Spleen (tissue), 11 donors: ENCODE results near the gene APRT. TPM values are rescaled to one million over a fixed set of nuclear protein-coding genes. Genes with fewer than 3 reads are reported as not detected.

ENCODE experiments used
- DNase-seq: peaks from one replicate; pipeline ENCODE4 v3.0.0-alpha.2; 2020
- H3K27ac ChIP-seq, 8 donors: fragments of 200-600 bp; sonication (generic) in 7 of 8; 1 replicate in 4 of 8; 2 replicates in 4 of 8; pipeline versions ENCODE4 v1.5.0 to v1.8.0; 2016 to 2021; ENCODE audit warnings: inconsistent platforms in 4 of 8, mild to moderate bottlenecking in 4 of 8, moderate library complexity in 1 of 8
- H3K27me3 ChIP-seq, 7 donors: fragments of 200-600 bp; sonication (generic) in 6 of 7; replicated peaks in 1 of 7; 1 replicate in 4 of 7; 2 replicates in 3 of 7; pipeline versions ENCODE4 v1.5.0 to v1.8.0; 2016 to 2021; ENCODE audit warnings: inconsistent platforms in 3 of 7, mild to moderate bottlenecking in 1 of 7
- H3K36me3 ChIP-seq, 6 donors: fragments of 200-600 bp; sonication (generic) in 5 of 6; 1 replicate in 4 of 6; 2 replicates in 2 of 6; pipeline versions ENCODE4 v1.5.0 to v1.8.0; 2016 to 2021; ENCODE audit warnings: inconsistent platforms in 2 of 6
- H3K4me1 ChIP-seq, 6 donors: fragments of 200-600 bp; sonication (generic) in 5 of 6; 1 replicate in 3 of 6; 2 replicates in 3 of 6; pipeline versions ENCODE4 v1.5.0 to v1.8.0; 2016 to 2021; ENCODE audit warnings: inconsistent platforms in 3 of 6
- H3K4me3 ChIP-seq, 8 donors: fragments of 200-600 bp; sonication (generic) in 7 of 8; 1 replicate in 4 of 8; 2 replicates in 4 of 8; pipeline versions ENCODE4 v1.5.0 to v1.8.0; 2016 to 2021; ENCODE audit warnings: inconsistent platforms in 4 of 8, mild to moderate bottlenecking in 4 of 8, moderate library complexity in 2 of 8
- H3K9me3 ChIP-seq, 8 donors: fragments of 200-600 bp; sonication (generic) in 7 of 8; 1 replicate in 4 of 8; 2 replicates in 4 of 8; pipeline versions ENCODE4 v1.5.0 to v1.8.0; 2016 to 2021; ENCODE audit warnings: inconsistent platforms in 4 of 8
- POLR2A ChIP-seq, 3 donors: fragments of 450-650 bp; IDR thresholded peaks; one replicate each; pipeline ENCODE4 v1.5.1; 2017; ENCODE audit warnings: antibody characterized with exemption in 3 of 3, mild to moderate bottlenecking in 1 of 3
- POLR2AphosphoS5 ChIP-seq, 3 donors: sonication (generic); formaldehyde crosslinking; IDR thresholded peaks; one replicate each; pipeline ENCODE4 v1.5.1; 2017; ENCODE audit warnings: antibody characterized with exemption in 3 of 3
- WGBS, 5 donors: extraction: QIAGEN DNeasy Blood & Tissue Kit in 3 of 5; methylation state at CpG; one replicate each; pipeline versions ENCODE4 v1.1.5 to v1.1.7; 2013 to 2018; 5-methylcytosine and 5-hydroxymethylcytosine counted together
- intact Hi-C: fragments of 100-400 bp; cut with DNase I; formaldehyde crosslinking; loops from one replicate; pipeline ENCODE4 v1.15.0; 2023; ENCODE audit warnings: low total_unique reads
- polyA plus RNA-seq, 3 donors: library from polyadenylated mRNA; stranded (reverse); fragments of 200-250 nt; gene quantifications; one replicate each; pipeline ENCODE4 v1.2.1, GENCODE V29; 2013
- total RNA-seq, 7 donors: library from RNA; depleted of rRNA in 3 of 7; stranded (reverse); fragments of >200 nt in 3 of 7; fragmentation: NEBNext Ultra II Directional in 4 of 7; extraction: Animal tissue kit (Norgen Biotek cat#: 25700) in 4 of 7; gene quantifications; one replicate each; pipeline versions ENCODE4 v1.1.0 to v1.2.1, GENCODE V29; 2016 to 2021
- TF ChIP-seq, protein P1 (sequence below), 11 experiments: fragments of 200-600 bp in 7 of 11; fragments of 450-650 bp in 4 of 11; sonication (generic) in 4 of 11; IDR thresholded peaks in 8 of 11; conservative IDR thresholded peaks in 3 of 11; 1 replicate in 7 of 11; 2 replicates in 4 of 11; pipeline versions ENCODE4 v1.4.0 to v1.8.0; 2016 to 2021; ENCODE audit warnings: antibody characterized with exemption in 11 of 11, inconsistent platforms in 4 of 11, mild to moderate bottlenecking in 1 of 11
- donor health status: healthy with polysubstance abuse.
- donor health status: DM: no; HTN: no; CAD: no; lungs with moderate emphysema.
- donor health status: DM: no; HTN: no; CAD: no.
- donor health status: Bipolar disorder and iron deficiency.
- donor health status: healthy.
- donor health status: DM: no; HTN: no; CAD: no.
- donor health status: DM: yes; HTN: yes; CAD: no.

APRT gene
- total and polyA plus RNA-seq, 10 donors, result 84.1 to 259 (median 102) TPM

- H3K4me1 ChIP-seq, result peaks cover 0 to 36% (median 11%) of the 10 kb centered on the region in 6 donors
- DNase-seq, result no peak
- intact Hi-C loops, result no loop called here
- WGBS, 5 donors, result 94 to 97% (median 94%) methylated on average over 17 to 25 of the region's 25 CpGs
- no peaks in the 10 kb centered on the region for H3K27me3 ChIP-seq
- H3K9me3 ChIP-seq, result no peaks in the 10 kb centered on the region
- H3K36me3 ChIP-seq, result peaks cover 0 to 91% (median 32%) of the 10 kb centered on the region in 6 donors
- no peak overlapping the region for H3K4me3 ChIP-seq
- H3K27ac ChIP-seq, result no peak overlapping the region
- TF ChIP-seq, protein P1, sequence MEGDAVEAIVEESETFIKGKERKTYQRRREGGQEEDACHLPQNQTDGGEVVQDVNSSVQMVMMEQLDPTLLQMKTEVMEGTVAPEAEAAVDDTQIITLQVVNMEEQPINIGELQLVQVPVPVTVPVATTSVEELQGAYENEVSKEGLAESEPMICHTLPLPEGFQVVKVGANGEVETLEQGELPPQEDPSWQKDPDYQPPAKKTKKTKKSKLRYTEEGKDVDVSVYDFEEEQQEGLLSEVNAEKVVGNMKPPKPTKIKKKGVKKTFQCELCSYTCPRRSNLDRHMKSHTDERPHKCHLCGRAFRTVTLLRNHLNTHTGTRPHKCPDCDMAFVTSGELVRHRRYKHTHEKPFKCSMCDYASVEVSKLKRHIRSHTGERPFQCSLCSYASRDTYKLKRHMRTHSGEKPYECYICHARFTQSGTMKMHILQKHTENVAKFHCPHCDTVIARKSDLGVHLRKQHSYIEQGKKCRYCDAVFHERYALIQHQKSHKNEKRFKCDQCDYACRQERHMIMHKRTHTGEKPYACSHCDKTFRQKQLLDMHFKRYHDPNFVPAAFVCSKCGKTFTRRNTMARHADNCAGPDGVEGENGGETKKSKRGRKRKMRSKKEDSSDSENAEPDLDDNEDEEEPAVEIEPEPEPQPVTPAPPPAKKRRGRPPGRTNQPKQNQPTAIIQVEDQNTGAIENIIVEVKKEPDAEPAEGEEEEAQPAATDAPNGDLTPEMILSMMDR (IDR thresholded peaks at IDR 0.05 in 8 of 11, conservative IDR thresholded peaks at IDR 0.05 in 3 of 11), result no peak
- TF ChIP-seq POLR2A (IDR thresholded peaks at IDR 0.05), result no peak
- no peak for TF ChIP-seq POLR2AphosphoS5 (IDR thresholded peaks at IDR 0.05)
Observed at GRCh38 chr16:88842806-88843205, 31.1 kb upstream of the APRT start.

GRCh38 chr16:88842308-88842756 is 30.6 kb upstream of the APRT start:
- no peak for DNase-seq
- no peaks in the 10 kb centered on the region for H3K27me3 ChIP-seq

DNA sequence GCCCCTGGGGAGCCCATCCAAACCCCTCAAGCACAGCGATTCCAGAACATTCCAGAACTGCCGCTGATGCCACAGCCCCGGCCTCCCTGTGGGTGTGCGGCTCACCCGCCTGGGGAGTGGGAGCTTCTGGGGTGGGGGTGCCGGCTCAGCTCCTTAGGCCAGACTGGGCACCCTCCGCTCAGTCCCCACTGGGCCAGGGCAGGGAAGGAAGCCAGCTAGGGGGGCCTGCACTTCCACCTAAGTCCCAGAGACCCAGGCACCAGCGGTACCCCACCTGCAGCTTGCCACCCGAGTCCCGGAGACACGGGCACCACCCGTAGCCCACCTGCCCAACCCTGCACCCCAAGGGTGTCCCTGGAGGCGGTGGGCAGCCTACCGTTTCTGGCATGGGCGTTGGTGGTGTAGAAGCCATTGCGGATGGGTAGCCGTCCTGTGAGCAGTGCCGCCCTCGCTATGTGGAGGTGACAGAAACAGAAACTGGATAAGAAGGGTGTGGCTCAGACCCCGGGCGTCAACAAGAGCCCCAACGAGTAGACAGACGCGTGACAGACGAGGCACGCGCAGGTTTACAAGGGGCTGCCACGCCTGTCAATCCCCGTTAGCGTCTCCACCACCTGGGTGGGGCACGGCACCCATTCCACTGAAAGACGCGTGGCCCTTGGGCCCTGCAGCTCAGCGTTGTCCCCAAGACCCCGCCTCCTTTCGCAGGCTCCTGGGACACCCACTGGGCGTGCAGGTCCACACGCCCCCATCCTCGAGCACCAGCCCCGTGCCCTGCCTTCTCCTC is 30.0 kb upstream of the APRT start:
- 86 to 93% (median 91%) methylated on average over 28 to 40 of the region's 40 CpGs for WGBS, 5 donors
- Histone ChIP-seq H3K4me1 (peaks cover 0 to 36% (median 11%) of the 10 kb centered on the region in 6 donors), H3K9me3 (no peaks in the 10 kb centered on the region), H3K36me3 (peaks cover 0 to 91% (median 30%) of the 10 kb centered on the region in 6 donors), H3K27me3 (no peaks in the 10 kb centered on the region), H3K4me3 (no peak overlapping the region), H3K27ac (peak overlapping the region in 1 of 8 donors; percentile 70)
- TF ChIP-seq POLR2AphosphoS5 (IDR thresholded peaks at IDR 0.05) (no peak), POLR2A (IDR thresholded peaks at IDR 0.05) (no peak)
- TF ChIP-seq, protein P1 (IDR thresholded peaks at IDR 0.05 in 8 of 11, conservative IDR thresholded peaks at IDR 0.05 in 3 of 11), result no peak
- intact Hi-C loops, result no loop called here
- DNase-seq, result no peak

More at GRCh38 chr16:88842308-88842756, 30.6 kb upstream of the APRT start:
- H3K4me3 ChIP-seq, result no peak overlapping the region
- WGBS, 5 donors, result 82 to 92% (median 90%) methylated on average over 6 to 15 of the region's 15 CpGs
- peaks cover 0 to 91% (median 30%) of the 10 kb centered on the region in 6 donors for H3K36me3 ChIP-seq
- no peaks in the 10 kb centered on the region for H3K9me3 ChIP-seq
- TF ChIP-seq POLR2A (IDR thresholded peaks at IDR 0.05) (no peak), POLR2AphosphoS5 (IDR thresholded peaks at IDR 0.05) (no peak)
- TF ChIP-seq, protein P1 (IDR thresholded peaks at IDR 0.05 in 8 of 11, conservative IDR thresholded peaks at IDR 0.05 in 3 of 11), result no peak
- intact Hi-C loops, result no loop called here
- H3K27ac ChIP-seq, result no peak overlapping the region
- H3K4me1 ChIP-seq, result peaks cover 0 to 36% (median 11%) of the 10 kb centered on the region in 6 donors

DNA sequence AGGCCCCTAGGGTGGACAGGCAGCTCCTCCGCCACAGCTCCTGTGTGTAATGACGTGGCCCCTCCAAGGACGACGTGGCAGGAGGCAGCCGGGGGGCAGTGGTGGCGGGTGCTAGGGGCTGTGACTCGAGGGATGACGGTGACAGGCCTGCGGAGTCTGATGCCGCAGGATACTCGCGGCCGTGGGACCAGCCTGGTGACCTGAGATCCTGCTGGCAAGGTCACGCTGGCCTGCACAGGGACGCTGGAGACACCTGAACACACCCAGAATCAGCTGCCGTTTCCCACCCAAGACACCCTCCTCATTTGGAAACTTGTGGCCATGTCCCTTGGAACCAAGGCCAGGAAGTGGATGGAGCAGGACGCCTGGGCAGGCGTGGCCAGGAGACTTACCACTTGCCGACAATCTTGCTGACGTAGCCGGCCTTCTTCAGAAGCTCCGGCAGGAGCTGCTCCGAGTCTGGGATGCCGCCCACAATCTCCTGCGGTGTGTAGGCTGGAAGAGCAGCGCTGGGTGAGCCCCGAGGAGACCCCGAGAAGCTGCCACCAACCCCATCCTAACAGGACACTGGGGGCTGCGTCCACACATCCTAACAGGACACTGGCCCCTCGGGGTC is 29.0 kb upstream of the APRT start:
- H3K4me3 ChIP-seq, result peak overlapping the region in 1 of 8 donors; percentile 25
- 71 to 87% (median 83%) methylated on average over 28 to 30 of the region's 30 CpGs for WGBS, 5 donors
- H3K36me3 ChIP-seq, result peaks cover 0 to 87% (median 30%) of the 10 kb centered on the region in 6 donors
- H3K4me1 ChIP-seq, result peaks cover 0 to 36% (median 11%) of the 10 kb centered on the region in 6 donors
- no peaks in the 10 kb centered on the region for H3K9me3 ChIP-seq
- intact Hi-C loops, result no loop called here
- peak overlapping the region in 7 of 8 donors; percentile 10 to 77 (median 41) for H3K27ac ChIP-seq
- TF ChIP-seq POLR2AphosphoS5 (IDR thresholded peaks at IDR 0.05), result no peak
- TF ChIP-seq, protein P1 (IDR thresholded peaks at IDR 0.05 in 8 of 11, conservative IDR thresholded peaks at IDR 0.05 in 3 of 11), result no peak
- DNase-seq, result no peak
- no peaks in the 10 kb centered on the region for H3K27me3 ChIP-seq
